ENCODE measurements around the gene PYCARD.
"Not testable (repeated sequence)": the region's sequence is repeated elsewhere in the genome, so short reads cannot be mapped to it uniquely, and the experiment has no call there.

PYCARD gene

DNA sequence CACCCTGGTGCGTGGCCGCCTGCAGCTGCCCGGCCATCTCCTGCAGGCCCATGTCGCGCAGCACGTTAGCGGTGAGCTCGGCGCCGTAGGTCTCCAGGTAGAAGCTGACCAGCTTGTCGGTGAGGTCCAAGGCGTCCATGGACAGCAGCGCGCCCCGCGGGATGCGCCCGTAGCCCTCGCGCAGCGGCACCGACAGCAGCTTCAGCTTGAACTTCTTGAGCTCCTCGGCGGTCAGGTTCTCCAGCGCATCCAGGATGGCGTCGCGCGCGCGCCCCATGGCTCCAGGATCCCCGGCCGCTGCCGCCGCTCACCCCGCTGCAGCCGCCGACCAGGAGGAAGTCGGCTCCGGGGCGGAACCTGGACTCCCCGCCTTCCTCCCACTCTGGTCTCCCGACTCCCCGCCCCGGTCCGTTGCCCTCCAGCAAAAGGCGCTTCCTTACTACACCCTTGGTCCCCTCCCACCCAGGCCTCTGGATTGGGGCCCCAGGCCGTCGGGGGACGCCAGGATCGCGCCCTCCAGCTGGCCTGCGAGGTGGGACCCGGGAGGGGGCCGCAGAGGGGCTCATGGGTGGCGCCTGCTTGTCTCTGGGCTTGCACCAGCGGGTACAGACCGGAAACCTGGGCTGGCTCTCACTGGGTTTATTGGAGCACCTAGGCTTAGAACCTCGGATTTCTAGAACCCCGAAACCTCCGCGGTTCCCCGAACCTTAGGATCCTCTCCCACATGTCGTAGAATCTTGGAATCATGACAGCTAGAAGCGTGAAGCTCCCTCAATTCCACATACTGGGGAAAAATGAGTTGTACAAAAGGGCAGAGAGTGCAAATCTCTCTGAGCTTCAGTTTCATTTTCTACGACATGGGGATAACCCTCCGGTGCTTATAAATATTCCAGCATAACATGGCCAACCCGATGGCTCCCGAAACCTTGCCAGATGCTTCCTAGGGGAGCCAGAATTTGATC lies at the start of gene PYCARD:
Gene PYCARD (minus strand): TSS at position 347 of the 962 bp plus-strand sequence. CDS start 70 bp downstream, at position 277.
- peaks cover 28% of the 10 kb centered on the region for H3K36me3 Mint-ChIP-seq (ENCODE audit: low read depth)
- H3K27me3 Mint-ChIP-seq, result no peaks in the 10 kb centered on the region
- DNase-seq, result peak; percentile 64
- peaks cover 53% of the 10 kb centered on the region for H3K4me1 Mint-ChIP-seq (ENCODE audit: low read depth)
- H3K27ac Mint-ChIP-seq, result peak within 1 kb of the TSS; percentile 82
- H3K9me3 Mint-ChIP-seq, result no peaks in the 10 kb centered on the region
- peak within 1 kb of the TSS; percentile 78 for H3K4me3 Mint-ChIP-seq

GRCh38 chr16:31251435-31251834 lies 48.9 kb upstream of the PYCARD start:
- no peak overlapping the region for H3K4me3 Mint-ChIP-seq
- DNase-seq, result no peak
- H3K27ac Mint-ChIP-seq, result no peak overlapping the region
- peaks cover 3% of the 10 kb centered on the region for H3K27me3 Mint-ChIP-seq
- H3K4me1 Mint-ChIP-seq (ENCODE audit: low read depth), result peaks cover 29% of the 10 kb centered on the region
- no peaks in the 10 kb centered on the region for H3K9me3 Mint-ChIP-seq
- H3K36me3 Mint-ChIP-seq (ENCODE audit: low read depth), result no peaks in the 10 kb centered on the region

GRCh38 chr16:31250782-31251384 lies 48.3 kb upstream of the PYCARD start:
- Mint-ChIP-seq H3K36me3 (ENCODE audit: low read depth) (no peaks in the 10 kb centered on the region), H3K9me3 (no peaks in the 10 kb centered on the region), H3K4me1 (ENCODE audit: low read depth) (peaks cover 29% of the 10 kb centered on the region), H3K27ac (no peak overlapping the region), H3K27me3 (peaks cover 3% of the 10 kb centered on the region), H3K4me3 (no peak overlapping the region)
- DNase-seq, result no peak

DNA sequence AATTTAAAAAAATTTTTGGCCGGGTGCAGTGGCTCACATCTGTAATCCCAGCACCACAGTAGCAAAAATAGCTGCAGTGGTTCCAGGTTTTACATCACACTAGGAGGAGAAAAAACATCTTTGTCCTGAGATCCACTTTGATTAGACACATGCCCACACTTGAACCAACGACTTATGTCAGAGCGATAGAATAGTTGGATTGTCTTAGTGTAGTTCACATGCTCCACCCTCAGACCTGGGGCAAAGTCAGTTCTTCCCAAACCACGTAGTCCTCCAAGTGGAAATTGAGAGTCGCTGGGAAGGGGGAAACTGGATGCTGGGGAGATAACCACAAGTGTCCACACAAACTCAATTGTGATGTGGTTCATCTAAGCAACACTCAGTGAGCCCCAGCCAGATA lies 45.8 kb upstream of the PYCARD start:
- no peak for DNase-seq
- no peaks in the 10 kb centered on the region for H3K9me3 Mint-ChIP-seq
- peaks cover 20% of the 10 kb centered on the region for H3K4me1 Mint-ChIP-seq (ENCODE audit: low read depth)
- no peaks in the 10 kb centered on the region for H3K27me3 Mint-ChIP-seq
- H3K36me3 Mint-ChIP-seq (ENCODE audit: low read depth), result no peaks in the 10 kb centered on the region
- no peak overlapping the region for H3K27ac Mint-ChIP-seq
- H3K4me3 Mint-ChIP-seq, result no peak overlapping the region

DNA sequence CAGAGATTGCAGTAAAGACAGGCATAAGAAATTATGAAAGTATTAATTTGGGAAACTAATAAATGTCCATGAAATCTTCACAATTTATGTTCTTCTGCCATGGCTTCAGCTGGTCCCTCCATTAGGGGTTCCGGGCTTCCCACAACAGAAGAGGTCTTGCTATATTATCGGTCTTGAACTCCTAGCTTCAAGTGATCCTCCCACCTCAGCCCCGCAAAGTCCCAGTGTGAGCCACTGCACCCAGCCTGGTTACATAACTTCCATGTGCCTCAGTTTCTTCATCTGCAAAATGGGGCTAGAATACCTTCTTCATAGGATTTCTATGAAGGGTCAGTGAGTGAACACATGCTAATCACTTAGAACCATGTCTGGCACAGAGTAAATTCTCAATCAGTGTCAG lies 43.7 kb upstream of the PYCARD start:
- DNase-seq, result no peak
- Mint-ChIP-seq H3K4me1 (ENCODE audit: low read depth) (peaks cover 12% of the 10 kb centered on the region), H3K9me3 (no peaks in the 10 kb centered on the region), H3K4me3 (no peak overlapping the region), H3K27me3 (no peaks in the 10 kb centered on the region), H3K27ac (no peak overlapping the region), H3K36me3 (ENCODE audit: low read depth) (no peaks in the 10 kb centered on the region)

DNA sequence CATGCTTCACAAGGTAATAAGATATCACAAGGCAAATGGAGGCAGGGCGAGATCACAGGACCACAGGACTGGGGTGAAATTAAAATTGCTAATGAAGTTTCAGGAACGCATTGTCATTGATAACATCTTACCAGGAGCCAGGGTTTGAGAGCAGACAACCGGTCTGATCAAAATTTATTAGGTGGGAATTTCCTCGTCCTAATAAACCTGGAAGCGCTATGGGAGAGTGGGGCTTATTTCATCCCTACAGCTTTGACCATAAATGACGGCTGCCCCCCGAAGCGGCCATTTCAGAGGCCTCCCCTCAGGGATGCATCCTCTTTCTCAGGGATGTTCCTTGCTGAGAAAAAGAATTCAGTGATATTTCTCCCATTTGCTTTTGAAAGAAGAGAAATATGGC lies 43.0 kb upstream of the PYCARD start:
- not testable (repeated sequence) for DNase-seq; H3K27ac Mint-ChIP-seq; H3K27me3 Mint-ChIP-seq; H3K36me3 Mint-ChIP-seq (ENCODE audit: low read depth); H3K4me1 Mint-ChIP-seq (ENCODE audit: low read depth); H3K4me3 Mint-ChIP-seq; H3K9me3 Mint-ChIP-seq

- Mint-ChIP-seq H3K27me3 (no peaks in the 10 kb centered on the region), H3K4me1 (ENCODE audit: low read depth) (no peaks in the 10 kb centered on the region), H3K4me3 (no peak overlapping the region), H3K27ac (no peak overlapping the region), H3K9me3 (no peaks in the 10 kb centered on the region), H3K36me3 (ENCODE audit: low read depth) (no peaks in the 10 kb centered on the region)
- no peak for DNase-seq
Observed at GRCh38 chr16:31243734-31244670, 41.4 kb upstream of the PYCARD start.

- H3K4me1 Mint-ChIP-seq (ENCODE audit: low read depth), result no peaks in the 10 kb centered on the region
- H3K27me3 Mint-ChIP-seq, result no peaks in the 10 kb centered on the region
- no peaks in the 10 kb centered on the region for H3K36me3 Mint-ChIP-seq (ENCODE audit: low read depth)
- H3K9me3 Mint-ChIP-seq, result no peaks in the 10 kb centered on the region
- no peak overlapping the region for H3K27ac Mint-ChIP-seq
- DNase-seq, result no peak
- no peak overlapping the region for H3K4me3 Mint-ChIP-seq
Observed at GRCh38 chr16:31242206-31242605, 39.6 kb upstream of the PYCARD start.

GRCh38 chr16:31238041-31238440 lies 35.5 kb upstream of the PYCARD start:
- Mint-ChIP-seq H3K4me1 (ENCODE audit: low read depth) (no peaks in the 10 kb centered on the region), H3K27ac (no peak overlapping the region)

DNA sequence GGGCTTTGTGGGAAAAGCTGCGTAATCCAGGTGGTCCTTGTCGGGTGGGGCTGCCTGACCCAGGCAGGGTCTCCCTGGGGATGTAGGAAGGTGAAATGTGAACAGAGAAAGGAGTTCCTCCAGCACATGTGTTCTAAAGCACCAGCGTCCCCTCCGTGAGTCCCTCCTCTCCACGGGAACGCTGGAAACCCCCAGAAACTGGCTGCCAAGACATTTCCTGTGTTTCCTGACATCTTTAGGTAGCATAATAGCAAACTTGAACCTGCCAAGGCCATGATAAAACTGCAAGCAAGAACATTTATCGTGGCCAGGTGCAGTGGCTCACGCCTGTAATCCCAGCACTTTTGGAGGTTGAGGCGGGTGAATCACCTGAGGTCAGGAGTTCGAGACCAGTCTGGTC lies 26.9 kb upstream of the PYCARD start:
- Mint-ChIP-seq H3K9me3 (no peaks in the 10 kb centered on the region), H3K36me3 (ENCODE audit: low read depth) (no peaks in the 10 kb centered on the region), H3K4me1 (ENCODE audit: low read depth) (no peaks in the 10 kb centered on the region), H3K27ac (no peak overlapping the region), H3K4me3 (no peak overlapping the region), H3K27me3 (no peaks in the 10 kb centered on the region)
- no peak for DNase-seq

More at GRCh38 chr16:31238041-31238440, 35.5 kb upstream of the PYCARD start:
- Mint-ChIP-seq H3K27me3 (no peaks in the 10 kb centered on the region), H3K4me3 (no peak overlapping the region), H3K36me3 (ENCODE audit: low read depth) (no peaks in the 10 kb centered on the region), H3K9me3 (no peaks in the 10 kb centered on the region)
- DNase-seq, result no peak

DNA sequence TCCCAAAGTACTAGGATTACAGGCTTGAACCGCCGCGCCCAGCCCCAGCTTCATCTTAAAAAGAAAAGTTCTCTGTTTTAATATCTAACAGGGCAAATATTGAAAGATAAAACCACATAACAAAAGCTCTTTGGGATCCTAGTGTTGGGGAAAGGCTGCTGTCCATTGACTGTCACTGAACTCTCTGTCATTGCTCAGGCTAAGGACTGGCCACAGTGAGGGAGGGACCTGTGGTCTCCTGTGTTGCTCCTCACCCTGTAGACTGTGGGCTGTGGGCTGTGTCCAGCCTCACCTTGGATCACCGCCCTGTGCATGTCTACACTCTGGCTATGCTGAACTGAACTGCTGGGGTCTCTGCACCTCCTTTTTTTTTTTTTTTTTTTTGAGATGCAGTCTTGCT lies 25.6 kb upstream of the PYCARD start:
- no peaks in the 10 kb centered on the region for H3K9me3 Mint-ChIP-seq
- H3K36me3 Mint-ChIP-seq (ENCODE audit: low read depth), result no peaks in the 10 kb centered on the region
- no peaks in the 10 kb centered on the region for H3K27me3 Mint-ChIP-seq
- no peaks in the 10 kb centered on the region for H3K4me1 Mint-ChIP-seq (ENCODE audit: low read depth)
- no peak for DNase-seq
- H3K4me3 Mint-ChIP-seq, result no peak overlapping the region
- H3K27ac Mint-ChIP-seq, result no peak overlapping the region

GRCh38 chr16:31225193-31225592 lies 22.6 kb upstream of the PYCARD start:
- Mint-ChIP-seq H3K9me3 (no peaks in the 10 kb centered on the region), H3K4me3 (no peak overlapping the region), H3K4me1 (ENCODE audit: low read depth) (no peaks in the 10 kb centered on the region), H3K27ac (no peak overlapping the region), H3K36me3 (ENCODE audit: low read depth) (no peaks in the 10 kb centered on the region), H3K27me3 (peaks cover 12% of the 10 kb centered on the region)
- DNase-seq, result no peak

- H3K4me1 Mint-ChIP-seq (ENCODE audit: low read depth), result no peaks in the 10 kb centered on the region
- peaks cover 14% of the 10 kb centered on the region for H3K27me3 Mint-ChIP-seq
- H3K9me3 Mint-ChIP-seq, result no peaks in the 10 kb centered on the region
- no peaks in the 10 kb centered on the region for H3K36me3 Mint-ChIP-seq (ENCODE audit: low read depth)
- DNase-seq, result no peak
- H3K4me3 Mint-ChIP-seq, result no peak overlapping the region
- H3K27ac Mint-ChIP-seq, result no peak overlapping the region
Observed at GRCh38 chr16:31224092-31224955, 21.8 kb upstream of the PYCARD start.

DNA sequence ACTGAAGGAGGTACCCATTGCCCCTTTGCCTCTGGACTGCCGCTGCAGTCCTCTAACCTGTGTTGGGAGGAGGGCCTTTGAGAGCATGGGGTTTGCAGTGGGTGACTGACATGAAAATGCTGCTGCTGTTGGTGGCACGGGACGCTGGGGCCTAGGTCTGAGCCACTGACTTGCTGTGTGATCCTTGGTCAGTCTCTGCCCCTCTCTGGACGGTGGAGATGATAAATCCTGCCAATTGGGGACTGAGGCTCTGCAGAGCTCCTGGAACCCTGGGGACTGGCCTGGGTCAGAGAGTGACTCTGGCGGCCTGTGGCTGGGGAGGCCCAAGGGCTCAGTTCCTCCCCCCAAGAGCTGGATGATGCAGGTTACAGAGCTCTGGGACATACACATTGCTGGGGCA lies 20.5 kb upstream of the PYCARD start:
- DNase-seq, result no peak
- Mint-ChIP-seq H3K27me3 (peaks cover 25% of the 10 kb centered on the region), H3K27ac (no peak overlapping the region), H3K9me3 (no peaks in the 10 kb centered on the region), H3K4me1 (ENCODE audit: low read depth) (no peaks in the 10 kb centered on the region), H3K36me3 (ENCODE audit: low read depth) (no peaks in the 10 kb centered on the region), H3K4me3 (no peak overlapping the region)

Measured in activated T-cell treated with anti-CD3 and anti-CD28 coated beads, Interleukin-2, amount 50 U/mL, for 24 hours (primary cell).